Keratinocyte (primary cell): ENCODE results near the gene PPHLN1. TPM values are rescaled to one million over a fixed set of nuclear protein-coding genes. Genes with fewer than 3 reads are reported as not detected.

ENCODE experiments used
- DNase-seq: peaks from one replicate; pipeline ENCODE4 v3.0.0-alpha.2; 2011; ENCODE audit warnings: low read depth, missing footprints, low spot score
- FAIRE-seq: peaks from 2 replicates; lab custom pipeline; 2011; peaks lifted over from hg19 to GRCh38; lab: Jason Lieb, UNC
- H2AFZ ChIP-seq: 2 replicates; pipeline ENCODE4 v1.6.0; 2012; ENCODE audit warnings: low read length, control low read depth, inconsistent platforms; ENCODE audit not compliant: control insufficient read depth
- H3K27ac ChIP-seq: 2 replicates; pipeline ENCODE4 v1.5.1; 2011; ENCODE audit warnings: low read length; ENCODE audit not compliant: control insufficient read depth, insufficient read depth
- H3K27me3 ChIP-seq: 3 replicates; pipeline ENCODE4 v1.6.0; 2011; ENCODE audit warnings: low read length; ENCODE audit not compliant: control insufficient read depth, insufficient read depth; ENCODE audit errors: extremely low read depth
- H3K36me3 ChIP-seq, 2 experiments: 2 replicates in 1 of 2; 3 replicates in 1 of 2; pipeline ENCODE4 v1.5.1; 2011; ENCODE audit warnings: low read length in 2 of 2, mild to moderate bottlenecking in 1 of 2; ENCODE audit not compliant: control insufficient read depth in 2 of 2, insufficient read depth in 2 of 2; ENCODE audit errors: extremely low read depth in 1 of 2
- H3K4me1 ChIP-seq: 3 replicates; pipeline ENCODE4 v1.5.1; 2011; ENCODE audit warnings: low read length; ENCODE audit not compliant: control insufficient read depth, insufficient read depth; ENCODE audit errors: extremely low read depth
- H3K4me2 ChIP-seq: 3 replicates; pipeline ENCODE4 v1.6.0; 2011; ENCODE audit warnings: low read depth, low read length; ENCODE audit not compliant: control insufficient read depth, insufficient read depth; ENCODE audit errors: extremely low read depth
- H3K4me3 ChIP-seq, 3 experiments: fragments of 200-600 bp in 1 of 3; sonication (generic) in 1 of 3; 2 replicates in 2 of 3; 3 replicates in 1 of 3; pipeline ENCODE4 v1.5.1; 2011 to 2016; ENCODE audit warnings: low read length in 3 of 3, mild to moderate bottlenecking in 3 of 3, control low read depth in 2 of 3, inconsistent platforms in 1 of 3, low read depth in 1 of 3, mixed read lengths in 1 of 3, mixed run types in 1 of 3, moderate library complexity in 1 of 3; ENCODE audit not compliant: control insufficient read depth in 2 of 3, insufficient read depth in 2 of 3; ENCODE audit errors: extremely low read depth in 1 of 3
- H3K79me2 ChIP-seq: 2 replicates; pipeline ENCODE4 v1.6.0; 2012; ENCODE audit warnings: low read length; ENCODE audit not compliant: control insufficient read depth, insufficient read depth
- H3K9ac ChIP-seq: 3 replicates; pipeline ENCODE4 v1.6.0; 2011; ENCODE audit warnings: low read length; ENCODE audit not compliant: control insufficient read depth, insufficient read depth; ENCODE audit errors: extremely low read depth
- H3K9me1 ChIP-seq: 3 replicates; pipeline ENCODE4 v1.6.0; 2011; ENCODE audit warnings: low read length; ENCODE audit not compliant: control insufficient read depth, insufficient read depth; ENCODE audit errors: extremely low read depth
- H3K9me3 ChIP-seq: 2 replicates; pipeline ENCODE4 v1.5.1; 2012; ENCODE audit warnings: low read depth, low read length; ENCODE audit not compliant: control insufficient read depth
- H4K20me1 ChIP-seq: 3 replicates; pipeline ENCODE4 v1.6.0; 2011; ENCODE audit warnings: low read length; ENCODE audit not compliant: control insufficient read depth, insufficient read depth; ENCODE audit errors: extremely low read depth
- EZH2 ChIP-seq: IDR thresholded peaks from one replicate; pipeline ENCODE4 v1.6.1; 2012; ENCODE audit warnings: inconsistent platforms, mild to moderate bottlenecking, low read length, moderate library complexity
- dilution Hi-C: fragments of 300-500 bp; cut with MboI; formaldehyde crosslinking; loops from one replicate; pipeline ENCODE4 v1.7.0; 2020; ENCODE audit warnings: low sequenced_read_pairs; ENCODE audit not compliant: extremely low pct_ligation_motif_present
- polyA plus RNA-seq, 5 experiments: library from polyadenylated mRNA; depleted of rRNA in 3 of 5; stranded (reverse) in 3 of 5; stranded (forward) in 1 of 5; unstranded in 1 of 5; fragments of >200 nt; gene quantifications; 1 replicate in 1 of 5; 2 replicates in 3 of 5; 3 replicates in 1 of 5; pipeline versions ENCODE4 v1.2.1 to v1.2.3, GENCODE V29; 2011 to 2012; ENCODE audit warnings: missing spikeins in 2 of 5, low read depth in 1 of 5, low replicate concordance in 1 of 5
- TF ChIP-seq, protein P1 (sequence below), 3 experiments: IDR thresholded peaks in 1 of 3; conservative IDR thresholded peaks in 1 of 3; optimal IDR thresholded peaks in 1 of 3; 2 replicates in 2 of 3; 3 replicates in 1 of 3; pipeline versions ENCODE3 to v1.5.1; 2011; ENCODE audit warnings: low read length in 3 of 3, mild to moderate bottlenecking in 3 of 3, moderate library complexity in 2 of 3, control low read depth in 1 of 3, inconsistent platforms in 1 of 3; ENCODE audit not compliant: insufficient read depth in 2 of 3; ENCODE audit errors: extremely low read depth in 1 of 3

PPHLN1 gene
- polyA plus RNA-seq, 1 donor (not counting 4 experiments of a cell fraction or from before 2014, with no cell fraction given) = 95.5 TPM

DNA sequence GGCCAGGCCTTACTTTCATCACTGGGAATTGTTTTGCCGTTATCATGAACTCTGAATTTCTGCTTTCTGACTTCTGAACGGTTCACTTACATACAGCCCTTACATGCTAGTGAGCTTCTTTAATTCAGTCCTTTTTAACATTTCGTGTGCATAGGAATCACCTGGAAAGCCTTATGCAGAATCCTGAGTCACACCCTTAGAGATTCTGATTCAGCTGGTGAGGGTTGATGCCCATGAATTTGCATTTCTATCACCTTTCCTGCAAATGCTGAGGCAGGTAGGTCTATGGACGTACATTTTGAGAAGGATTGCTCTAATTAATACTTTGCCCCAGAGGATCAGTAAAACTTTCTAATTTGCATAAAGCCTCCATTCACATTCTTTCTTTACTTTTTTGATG lies 44.0 kb downstream of the PPHLN1 start:
- FAIRE-seq = no peak
- H3K9ac ChIP-seq = no peak overlapping the region
- H4K20me1 ChIP-seq = no peaks in the 10 kb centered on the region
- no peak overlapping the region for H3K4me2 ChIP-seq
- H3K27ac ChIP-seq = no peak overlapping the region
- no peaks in the 10 kb centered on the region for H3K9me3 ChIP-seq
- no peak overlapping the region for H2AFZ ChIP-seq
- no peak for DNase-seq
- H3K9me1 ChIP-seq = no peaks in the 10 kb centered on the region
- no peaks in the 10 kb centered on the region for H3K27me3 ChIP-seq
- dilution Hi-C loops = no loop called here
- H3K79me2 ChIP-seq = peaks cover 14% of the 10 kb centered on the region
- H3K4me1 ChIP-seq = peaks cover 4% of the 10 kb centered on the region
- H3K4me3 ChIP-seq = no peak overlapping the region
- H3K36me3 ChIP-seq = no peaks in the 10 kb centered on the region
- TF ChIP-seq EZH2 = no peak
- TF ChIP-seq, protein P1, sequence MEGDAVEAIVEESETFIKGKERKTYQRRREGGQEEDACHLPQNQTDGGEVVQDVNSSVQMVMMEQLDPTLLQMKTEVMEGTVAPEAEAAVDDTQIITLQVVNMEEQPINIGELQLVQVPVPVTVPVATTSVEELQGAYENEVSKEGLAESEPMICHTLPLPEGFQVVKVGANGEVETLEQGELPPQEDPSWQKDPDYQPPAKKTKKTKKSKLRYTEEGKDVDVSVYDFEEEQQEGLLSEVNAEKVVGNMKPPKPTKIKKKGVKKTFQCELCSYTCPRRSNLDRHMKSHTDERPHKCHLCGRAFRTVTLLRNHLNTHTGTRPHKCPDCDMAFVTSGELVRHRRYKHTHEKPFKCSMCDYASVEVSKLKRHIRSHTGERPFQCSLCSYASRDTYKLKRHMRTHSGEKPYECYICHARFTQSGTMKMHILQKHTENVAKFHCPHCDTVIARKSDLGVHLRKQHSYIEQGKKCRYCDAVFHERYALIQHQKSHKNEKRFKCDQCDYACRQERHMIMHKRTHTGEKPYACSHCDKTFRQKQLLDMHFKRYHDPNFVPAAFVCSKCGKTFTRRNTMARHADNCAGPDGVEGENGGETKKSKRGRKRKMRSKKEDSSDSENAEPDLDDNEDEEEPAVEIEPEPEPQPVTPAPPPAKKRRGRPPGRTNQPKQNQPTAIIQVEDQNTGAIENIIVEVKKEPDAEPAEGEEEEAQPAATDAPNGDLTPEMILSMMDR (optimal IDR thresholded peaks at IDR 0.05 in 1 of 3, IDR thresholded peaks at IDR 0.05 in 1 of 3, conservative IDR thresholded peaks at IDR 0.05 in 1 of 3; ENCODE audit: extremely low read depth in 1 of 3, insufficient read depth in 2 of 3, low read length in 3 of 3) = no peak

DNA sequence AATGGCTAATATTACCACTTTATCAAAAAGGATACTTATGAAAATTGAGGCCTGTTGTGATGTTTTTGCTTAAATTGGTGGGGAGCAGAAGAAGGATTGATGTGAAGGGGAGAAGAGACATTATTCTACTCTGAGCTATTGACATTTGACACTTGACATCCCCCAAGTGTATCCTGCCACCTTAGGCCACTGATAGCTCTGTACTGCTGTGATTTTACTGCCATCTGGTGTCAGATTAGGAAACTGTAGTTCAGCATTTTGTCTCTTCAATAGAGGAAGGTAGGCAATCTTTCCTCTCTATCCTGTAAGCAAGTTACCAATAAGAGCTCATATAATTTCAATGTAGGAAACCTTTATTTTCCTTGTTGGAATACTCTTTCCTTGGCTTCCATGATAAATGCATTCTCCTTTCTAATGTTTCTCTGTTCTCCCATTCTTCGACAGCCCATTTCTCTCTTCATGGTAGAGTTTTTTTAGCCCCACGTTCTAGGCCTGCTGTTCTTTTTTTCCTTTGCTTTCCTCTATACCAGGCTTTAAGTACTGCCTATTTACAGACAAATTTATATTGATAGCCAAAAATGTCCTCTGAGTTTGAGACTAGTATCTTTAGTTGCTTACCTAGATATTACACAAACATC lies 46.3 kb downstream of the PPHLN1 start:
- Histone ChIP-seq H3K4me2 (no peak overlapping the region), H3K27me3 (no peaks in the 10 kb centered on the region), H3K36me3 (peaks cover 0 to 3% of the 10 kb centered on the region in 2 experiments), H3K9ac (no peak overlapping the region), H3K9me1 (no peaks in the 10 kb centered on the region), H3K27ac (no peak overlapping the region), H2AFZ (no peak overlapping the region), H4K20me1 (no peaks in the 10 kb centered on the region), H3K4me1 (peaks cover 4% of the 10 kb centered on the region), H3K4me3 (no peak overlapping the region), H3K9me3 (no peaks in the 10 kb centered on the region), H3K79me2 (peaks cover 12% of the 10 kb centered on the region)
- dilution Hi-C loops = no loop called here
- FAIRE-seq (peak; percentile 51), DNase-seq (no peak)
- no peak for TF ChIP-seq EZH2
- TF ChIP-seq, protein P1 (optimal IDR thresholded peaks at IDR 0.05 in 1 of 3, IDR thresholded peaks at IDR 0.05 in 1 of 3, conservative IDR thresholded peaks at IDR 0.05 in 1 of 3; ENCODE audit: extremely low read depth in 1 of 3, insufficient read depth in 2 of 3, low read length in 3 of 3) = peak; percentile 72 to 79 (median 75)
